ENCODE data around the gene GSX1.
"Not testable (repeated sequence)": the region's sequence is repeated elsewhere in the genome, so short reads cannot be mapped to it uniquely, and the experiment has no call there.

GSX1 gene

GRCh38 chr13:27792393-27793218 is at the start of gene GSX1:
GSX1 (plus strand) TSS chr13:27792483; CDS start chr13:27792691, 208 bp downstream.
- peak; percentile 42 for DNase-seq (ENCODE audit: low read depth)

- DNase-seq (ENCODE audit: low read depth) = no peak
Observed at GRCh38 chr13:27744801-27745200, 47.5 kb upstream of the GSX1 start.

DNA sequence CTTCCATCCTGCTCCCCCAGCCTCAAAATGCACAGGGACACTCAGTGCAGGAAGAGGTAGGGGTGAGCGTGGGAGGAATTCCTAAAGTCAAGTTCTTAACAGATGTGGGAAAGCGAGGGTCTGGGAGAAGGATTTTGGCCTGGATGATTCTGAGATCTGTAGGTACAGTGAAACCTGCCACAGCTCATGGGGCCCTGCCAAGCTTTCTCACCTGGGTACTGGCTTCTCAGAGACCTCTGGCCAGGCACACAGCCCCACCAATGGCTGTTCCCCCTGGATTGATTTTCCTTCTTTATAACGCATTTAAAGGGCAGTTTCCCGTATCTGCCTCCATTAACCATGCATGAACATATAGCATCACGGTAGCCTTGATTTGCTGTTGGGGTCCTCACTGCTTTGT is 47.0 kb upstream of the GSX1 start:
- no peak for DNase-seq (ENCODE audit: low read depth)

DNA sequence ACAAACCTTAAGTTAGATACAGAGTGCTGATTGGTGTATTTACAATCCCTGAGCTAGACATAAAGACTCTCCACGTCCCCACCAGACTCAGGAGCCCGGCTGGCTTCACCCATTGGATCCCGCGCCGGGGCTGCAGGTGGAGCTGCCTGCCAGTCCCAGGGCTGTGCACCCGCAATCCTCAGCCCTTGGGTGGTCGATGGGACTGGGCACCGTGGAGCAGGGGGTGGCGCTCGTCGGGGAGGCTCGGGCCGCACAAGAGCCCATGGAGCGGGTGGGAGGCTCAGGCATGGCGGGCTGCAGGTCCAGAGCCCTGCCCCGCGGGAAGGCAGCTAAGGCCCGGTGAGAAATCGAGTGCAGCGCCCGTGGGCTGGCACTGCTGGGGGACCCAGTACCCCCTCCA is 44.1 kb upstream of the GSX1 start:
- DNase-seq (ENCODE audit: low read depth) = not testable (repeated sequence)

DNA sequence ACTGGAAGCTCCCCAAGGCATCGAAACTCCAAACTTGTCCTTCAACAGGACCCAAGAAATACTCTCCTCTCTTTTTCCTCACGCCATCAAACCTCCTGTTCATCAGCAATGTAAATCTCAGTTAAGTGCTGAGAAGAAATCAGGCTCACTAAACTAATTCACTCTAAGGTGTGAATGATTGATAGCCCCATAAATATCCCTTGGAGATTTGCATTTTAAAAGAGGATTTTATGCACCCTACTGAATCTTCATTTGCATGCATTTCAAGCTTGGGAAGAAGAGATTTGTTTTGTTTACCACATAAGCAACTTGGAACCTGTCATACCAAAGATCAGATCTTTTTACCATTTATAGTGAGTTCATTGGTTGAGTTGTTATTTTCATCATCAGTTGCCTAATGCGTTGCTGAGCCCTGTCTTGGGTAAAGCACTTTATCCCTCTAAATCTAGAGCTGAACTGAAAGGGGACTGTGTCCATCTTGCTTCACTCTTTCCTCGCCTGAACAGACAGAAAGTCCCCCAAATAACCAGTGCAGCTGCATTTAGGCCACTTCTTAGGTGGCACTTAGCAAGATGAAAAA is 40.2 kb upstream of the GSX1 start:
- no peak for DNase-seq (ENCODE audit: low read depth)

DNA sequence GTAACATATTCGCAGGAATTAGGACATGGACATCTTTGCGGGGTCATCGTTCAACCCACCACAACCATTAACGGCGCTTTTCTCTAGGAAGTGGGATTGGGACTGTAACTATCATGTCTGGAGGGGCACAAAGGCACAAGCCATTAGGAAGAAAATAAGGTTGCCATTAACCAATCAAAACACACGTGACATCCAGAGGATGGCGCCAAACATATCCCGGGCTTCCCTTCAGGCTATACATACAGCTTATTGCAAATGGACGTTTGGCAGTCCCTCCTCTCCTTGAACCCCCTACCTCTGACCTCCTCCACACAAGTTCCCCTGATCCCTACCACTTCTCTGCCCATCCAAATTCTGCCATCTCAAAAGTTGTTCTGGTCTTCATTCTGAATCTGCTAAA is 26.6 kb upstream of the GSX1 start:
- DNase-seq (ENCODE audit: low read depth) = no peak

- peak; percentile 3 for DNase-seq (ENCODE audit: low read depth)
Observed at GRCh38 chr13:27770809-27771208, 21.5 kb upstream of the GSX1 start.

- DNase-seq (ENCODE audit: low read depth) = no peak
Observed at GRCh38 chr13:27772651-27773425, 19.4 kb upstream of the GSX1 start.

DNA sequence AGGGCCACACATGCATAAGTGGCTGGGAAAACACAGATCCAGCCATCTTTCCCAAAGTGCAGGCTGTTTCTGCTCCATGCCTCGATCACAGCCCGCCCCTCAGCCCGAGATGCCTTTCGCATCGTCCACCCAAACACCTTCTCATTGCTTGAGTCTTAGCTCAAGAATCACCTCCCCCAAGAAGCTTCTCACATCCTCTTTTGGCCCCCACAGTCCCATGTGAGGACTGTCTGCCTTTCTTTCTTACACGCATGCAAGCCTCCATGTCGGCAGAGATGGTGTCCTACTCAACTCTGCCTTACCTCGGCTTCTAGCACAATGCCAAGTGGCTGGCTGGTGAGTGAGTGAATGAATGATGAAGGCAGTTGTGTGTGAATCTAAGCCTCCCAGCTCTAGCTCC is 18.1 kb upstream of the GSX1 start:
- no peak for DNase-seq (ENCODE audit: low read depth)

DNA sequence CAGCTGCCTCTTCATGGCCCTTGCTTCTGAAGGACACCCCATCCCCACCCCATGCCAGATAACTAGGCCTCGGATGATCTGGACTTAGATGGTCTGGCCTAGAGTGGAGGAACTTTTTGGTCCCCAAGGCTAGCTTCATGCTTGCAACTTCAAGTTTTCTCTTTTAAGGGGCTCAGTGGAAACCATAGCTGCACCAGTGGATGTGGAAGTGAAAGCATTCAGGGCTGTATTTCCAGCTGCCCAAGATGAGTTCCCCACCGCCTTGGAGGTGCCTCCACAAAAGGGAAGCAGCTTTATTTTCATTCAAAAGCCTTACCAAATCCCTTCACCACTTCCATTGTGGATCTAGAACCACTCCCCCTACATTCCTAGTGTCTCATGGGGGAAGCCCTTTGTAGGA is 17.6 kb upstream of the GSX1 start:
- no peak for DNase-seq (ENCODE audit: low read depth)

GRCh38 chr13:27775943-27776342 is 16.3 kb upstream of the GSX1 start:
- DNase-seq (ENCODE audit: low read depth) = no peak

DNA sequence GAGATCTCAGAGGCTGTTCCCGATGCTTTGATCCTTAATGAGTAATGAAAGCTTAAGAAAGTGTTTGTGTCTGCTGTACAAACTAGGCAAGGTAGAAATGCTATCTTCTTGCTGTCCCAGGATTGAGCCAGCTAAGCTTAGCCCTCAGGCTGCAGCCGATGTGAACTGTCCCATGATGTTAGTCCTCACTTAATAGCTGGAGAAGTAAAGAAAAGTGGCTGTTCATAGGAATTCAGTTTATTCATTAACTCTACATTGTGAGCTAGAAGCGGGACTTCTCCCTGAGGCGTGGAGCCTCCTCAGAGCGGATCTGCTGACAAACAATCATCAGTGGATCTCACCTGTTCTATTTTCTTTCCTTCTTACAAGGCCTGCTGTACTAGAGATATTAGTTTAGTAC is 10.1 kb upstream of the GSX1 start:
- no peak for DNase-seq (ENCODE audit: low read depth)

GRCh38 chr13:27783111-27783510 is 9.2 kb upstream of the GSX1 start:
- DNase-seq (ENCODE audit: low read depth) = no peak

- no peak for DNase-seq (ENCODE audit: low read depth)
Observed at GRCh38 chr13:27788271-27788670, 4.0 kb upstream of the GSX1 start.

DNA sequence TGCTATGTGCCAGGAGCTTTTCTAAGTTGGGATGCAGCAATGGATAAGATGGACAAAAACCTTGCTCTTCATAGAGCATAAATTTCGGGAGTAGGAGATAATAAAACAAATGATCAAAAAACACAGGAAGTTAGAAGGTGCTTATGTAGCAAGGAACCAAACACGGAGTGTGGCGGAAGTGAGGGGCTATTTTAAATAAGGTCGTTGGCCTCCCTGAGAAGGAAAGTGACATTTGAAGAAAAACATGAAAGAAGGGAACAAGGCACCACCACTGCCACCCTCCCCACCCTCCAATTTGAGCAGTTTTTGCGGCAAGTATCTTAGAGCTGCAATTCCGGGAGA is 3.2 kb upstream of the GSX1 start:
- DNase-seq (ENCODE audit: low read depth) = no peak

DNA sequence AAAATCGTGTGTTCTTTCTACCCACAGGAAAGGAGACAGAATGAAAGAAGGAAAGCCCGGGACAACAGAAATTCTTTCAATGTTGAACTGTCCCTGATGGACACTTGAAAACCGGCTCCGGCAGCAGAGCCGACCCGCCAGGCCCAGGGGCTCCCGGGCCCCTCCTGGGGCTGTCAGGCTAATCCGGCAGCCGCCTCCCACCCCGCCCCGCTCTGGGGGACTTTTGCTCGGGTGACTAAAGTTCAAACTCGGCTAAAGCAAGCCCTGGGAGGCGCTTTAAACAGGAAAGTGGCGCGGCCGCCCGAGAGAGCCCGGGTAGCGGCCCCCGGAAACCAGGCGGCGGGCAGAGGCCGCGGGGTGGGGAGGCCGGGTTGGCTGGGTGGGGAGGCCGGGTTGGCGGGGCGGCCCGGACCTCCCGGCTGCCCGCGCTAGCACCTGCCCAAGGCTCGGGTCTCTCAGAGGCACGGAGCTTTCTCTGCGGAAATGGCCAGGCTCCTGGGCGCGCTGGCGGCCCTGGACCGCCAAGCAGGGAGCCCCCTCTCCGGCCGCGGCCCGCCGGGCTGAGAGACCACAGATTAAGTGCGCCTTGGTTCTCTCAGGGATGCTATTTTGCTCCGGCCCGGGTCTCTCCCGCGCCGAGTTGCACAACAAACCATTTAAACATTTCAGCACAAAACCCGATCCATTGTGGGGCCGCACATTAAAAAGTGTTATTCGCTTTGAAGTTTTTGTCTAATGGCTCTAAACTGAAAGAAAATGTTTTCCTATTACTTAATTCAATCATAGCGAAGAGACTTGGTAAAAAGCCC is 2.6 kb upstream of the GSX1 start:
- no peak for DNase-seq (ENCODE audit: low read depth)

- DNase-seq (ENCODE audit: low read depth) = no peak
Observed at GRCh38 chr13:27790523-27790922, 1.8 kb upstream of the GSX1 start.

DNA sequence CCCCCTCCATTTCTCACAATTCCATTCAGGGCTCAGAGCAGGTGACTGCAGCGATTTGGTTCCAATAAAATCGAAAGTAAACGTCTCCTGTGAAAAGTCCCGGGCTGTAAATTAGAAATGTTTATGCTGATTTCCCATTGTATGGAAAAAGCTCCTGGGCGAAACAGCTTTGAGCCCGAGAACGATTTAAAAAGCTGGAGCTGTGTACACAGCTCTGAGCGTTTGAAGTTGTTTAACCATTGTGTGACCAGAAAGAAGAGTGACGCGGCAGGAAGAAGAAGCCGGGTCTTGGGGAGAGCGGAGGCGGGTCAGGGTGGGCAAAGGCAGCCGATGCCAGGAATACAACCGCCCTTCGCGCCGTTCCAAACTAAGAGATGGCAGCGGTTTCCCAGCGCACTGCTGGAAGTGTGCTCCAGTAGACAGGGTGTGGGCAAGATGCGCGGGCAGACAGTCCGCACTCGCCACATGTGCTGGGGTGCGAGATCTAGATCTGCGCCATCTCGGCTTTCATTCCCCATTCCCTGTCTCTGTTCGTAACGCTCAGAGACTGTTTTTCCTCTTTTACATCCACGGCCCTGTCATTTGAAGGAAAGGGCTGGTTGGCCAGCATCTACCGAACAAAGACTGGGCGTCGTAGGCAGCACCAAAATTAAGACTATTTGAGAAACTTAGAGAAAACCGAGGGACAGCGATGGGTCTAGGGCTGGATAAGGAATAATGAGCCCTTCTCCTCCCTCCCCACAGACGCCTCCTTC is 960 bp upstream of the GSX1 start:
- no peak for DNase-seq (ENCODE audit: low read depth)

- DNase-seq (ENCODE audit: low read depth) = no peak
Observed at GRCh38 chr13:27791901-27792392, 336 bp upstream of the GSX1 start.

- DNase-seq (ENCODE audit: low read depth) = no peak
Observed at GRCh38 chr13:27793507-27794367, 1.5 kb downstream of the GSX1 start.

DNA sequence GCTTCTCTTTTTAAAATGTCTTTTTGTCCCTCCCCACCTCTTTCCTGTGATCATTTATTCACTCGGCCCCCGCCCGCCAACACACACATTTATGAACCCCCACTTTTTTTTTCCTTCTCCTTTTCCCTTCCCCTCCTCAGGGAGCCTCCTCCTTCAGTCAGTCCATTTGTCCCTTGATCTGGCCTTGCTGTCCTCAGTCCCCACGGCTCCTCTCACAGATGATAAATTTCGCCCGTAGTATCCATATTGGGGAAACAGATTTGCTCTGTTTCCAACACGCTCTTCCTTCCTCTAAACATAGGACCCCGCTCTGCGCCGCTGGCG is 2.0 kb downstream of the GSX1 start:
- no peak for DNase-seq (ENCODE audit: low read depth)

Data from stromal cell of bone marrow (primary cell).